Adrenal gland (tissue), 19 donors: ENCODE data around the gene OLFM4. TPM values are rescaled to one million over a fixed set of nuclear protein-coding genes. Genes with fewer than 3 reads are reported as not detected.

Experiments
- DNase-seq, 7 donors: peaks; one replicate each; pipeline ENCODE4 v3.0.0-alpha.2; 2019 to 2020
- H3K27ac ChIP-seq, 5 donors: fragments of 200-600 bp; sonication (generic) in 4 of 5; 1 replicate in 3 of 5; 2 replicates in 2 of 5; pipeline versions ENCODE4 v1.5.1 to v1.8.0; 2016 to 2020; ENCODE audit warnings: mild to moderate bottlenecking in 1 of 5
- H3K27me3 ChIP-seq: fragments of 200-600 bp; 2 replicates; pipeline ENCODE4 v1.8.0; 2021
- H3K36me3 ChIP-seq, 2 donors: fragments of 200-600 bp; replicated peaks in 1 of 2; 1 replicate in 1 of 2; 2 replicates in 1 of 2; pipeline versions ENCODE4 v1.5.1 to v1.8.0; 2018 to 2022
- H3K4me1 ChIP-seq, 2 donors: fragments of 200-600 bp; replicated peaks in 1 of 2; 1 replicate in 1 of 2; 2 replicates in 1 of 2; pipeline versions ENCODE4 v1.5.1 to v1.8.0; 2018 to 2021
- H3K4me3 ChIP-seq, 4 donors: fragments of 200-600 bp; sonication (generic) in 3 of 4; one replicate each; pipeline ENCODE4 v1.5.1; 2016 to 2018
- H3K9me3 ChIP-seq, 3 donors: fragments of 200-600 bp; sonication (generic) in 1 of 3; replicated peaks in 1 of 3; 1 replicate in 2 of 3; 2 replicates in 1 of 3; pipeline versions ENCODE4 v1.5.1 to v1.8.0; 2016 to 2021
- POLR2A ChIP-seq, 2 donors: fragments of 450-650 bp; IDR thresholded peaks; one replicate each; pipeline ENCODE4 v1.6.1; 2017; ENCODE audit warnings: antibody characterized with exemption in 2 of 2, mild to moderate bottlenecking in 2 of 2, moderate library complexity in 1 of 2
- WGBS, 4 donors: extraction: QIAGEN DNeasy Blood & Tissue Kit in 2 of 4; methylation state at CpG; one replicate each; pipeline versions ENCODE4 v1.1.5 to v1.1.7; 2013 to 2017; 5-methylcytosine and 5-hydroxymethylcytosine counted together
- intact Hi-C, 2 donors: fragments of 100-400 bp; cut with DNase I; formaldehyde crosslinking; loops; one replicate each; pipeline versions ENCODE4 v1.14.1 to v1.15.0; 2022 to 2023
- long read RNA-seq, 10 donors: library from polyadenylated mRNA in 3 of 10; unstranded in 2 of 10; stranded (forward) in 1 of 10; transcript quantifications; one replicate each; pipeline ENCODE4 v2.0.0 and lab custom pipeline, GENCODE V29; 2021 to 2026
- polyA plus RNA-seq, 3 donors: library from polyadenylated mRNA; stranded (reverse); fragments of 200-250 nt in 2 of 3; fragments of 350-450 nt in 1 of 3; fragmentation: Illumina TruSeq in 1 of 3; extraction: RNeasy Lipid Tissue Mini Kit (QIAGEN cat#74804) in 1 of 3; gene quantifications; one replicate each; pipeline ENCODE4 v1.2.3, GENCODE V29; 2013 to 2014
- total RNA-seq, 9 donors: library from RNA; depleted of rRNA in 4 of 9; stranded (reverse); fragments of >200 nt in 4 of 9; fragments of 120-200 nt in 1 of 9; fragmentation: NEBNext Ultra II Directional in 1 of 9; extraction: Animal tissue kit (Norgen Biotek cat#: 25700) in 1 of 9; gene quantifications; one replicate each; pipeline versions ENCODE4 v1.1.0 to v1.2.4, GENCODE V29; 2013 to 2023
- TF ChIP-seq, protein P1 (sequence below), 6 experiments: fragments of 450-650 bp in 4 of 6; fragments of 200-600 bp in 2 of 6; sonication (generic) in 1 of 6; IDR thresholded peaks; 1 replicate in 5 of 6; 2 replicates in 1 of 6; pipeline versions ENCODE4 v1.5.1 to v1.8.0; 2016 to 2021; ENCODE audit warnings: antibody characterized with exemption in 6 of 6, mild to moderate bottlenecking in 2 of 6, moderate library complexity in 1 of 6
- donor health status: healthy with polysubstance abuse.
- donor health status: Bipolar disorder and iron deficiency.
- donor health status: DM: yes; HTN: yes; CAD: no.
- donor health status: DM: no; HTN: no; CAD: no.
- donor health status: DM: no; HTN: no; CAD: no.
- donor health status: DM: yes; HTN: yes; CAD: no.

Gene OLFM4, protein sequence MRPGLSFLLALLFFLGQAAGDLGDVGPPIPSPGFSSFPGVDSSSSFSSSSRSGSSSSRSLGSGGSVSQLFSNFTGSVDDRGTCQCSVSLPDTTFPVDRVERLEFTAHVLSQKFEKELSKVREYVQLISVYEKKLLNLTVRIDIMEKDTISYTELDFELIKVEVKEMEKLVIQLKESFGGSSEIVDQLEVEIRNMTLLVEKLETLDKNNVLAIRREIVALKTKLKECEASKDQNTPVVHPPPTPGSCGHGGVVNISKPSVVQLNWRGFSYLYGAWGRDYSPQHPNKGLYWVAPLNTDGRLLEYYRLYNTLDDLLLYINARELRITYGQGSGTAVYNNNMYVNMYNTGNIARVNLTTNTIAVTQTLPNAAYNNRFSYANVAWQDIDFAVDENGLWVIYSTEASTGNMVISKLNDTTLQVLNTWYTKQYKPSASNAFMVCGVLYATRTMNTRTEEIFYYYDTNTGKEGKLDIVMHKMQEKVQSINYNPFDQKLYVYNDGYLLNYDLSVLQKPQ
- under 1 TPM in 5 of 9 donors, not detected in 4; 0.06 to 0.26 (median 0.19) TPM for total RNA-seq
- polyA plus RNA-seq = 1 to 10 TPM in 1 of 3 donors, under 1 TPM in 1, not detected in 1; 0.07 to 1.0 TPM
- long read RNA-seq, donor 1 = 0 reads
- long read RNA-seq, donor 2 = 0 reads
- long read RNA-seq, donor 3 = 0 reads
- long read RNA-seq, donor 4 = 0 reads
- long read RNA-seq, donor 5, partial matches to known transcripts = 0 of 1 reads
- long read RNA-seq, donor 5, other reads (novel, unspliced or antisense) = 0 of 1 reads
- long read RNA-seq, donor 6 = 0 reads
- long read RNA-seq, donor 7 = 0 reads
- long read RNA-seq, donor 8 = 0 reads
- long read RNA-seq, donor 9 = 0 reads
- long read RNA-seq, donor 10 = 0 reads

DNA sequence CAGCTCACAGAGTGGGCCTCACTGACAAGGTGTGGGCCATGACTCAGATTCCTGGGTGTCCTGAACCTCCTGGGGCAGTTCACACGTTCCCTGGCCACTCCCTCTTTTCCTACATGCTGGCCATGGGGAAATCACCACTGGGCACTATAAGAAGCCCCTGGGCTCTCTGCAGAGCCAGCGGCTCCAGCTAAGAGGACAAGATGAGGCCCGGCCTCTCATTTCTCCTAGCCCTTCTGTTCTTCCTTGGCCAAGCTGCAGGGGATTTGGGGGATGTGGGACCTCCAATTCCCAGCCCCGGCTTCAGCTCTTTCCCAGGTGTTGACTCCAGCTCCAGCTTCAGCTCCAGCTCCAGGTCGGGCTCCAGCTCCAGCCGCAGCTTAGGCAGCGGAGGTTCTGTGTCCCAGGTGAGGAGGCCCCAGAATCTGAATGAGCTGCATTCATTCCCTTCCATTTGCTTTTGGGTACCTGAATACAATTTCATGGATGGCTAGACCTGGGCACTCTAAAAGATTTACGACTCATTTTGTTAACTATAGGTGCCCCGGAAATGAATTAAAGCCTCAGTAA is at the start of gene OLFM4:
TSS of gene OLFM4 (plus strand) at position 177 of the 567 bp plus-strand sequence. CDS start at position 201, 24 bp downstream.
- intact Hi-C loops = no loop called here
- no peak within 1 kb of the TSS for H3K4me3 ChIP-seq
- 73 to 86% (median 78%) methylated on average over 9 of the region's 9 CpGs for WGBS, 4 donors

DNA sequence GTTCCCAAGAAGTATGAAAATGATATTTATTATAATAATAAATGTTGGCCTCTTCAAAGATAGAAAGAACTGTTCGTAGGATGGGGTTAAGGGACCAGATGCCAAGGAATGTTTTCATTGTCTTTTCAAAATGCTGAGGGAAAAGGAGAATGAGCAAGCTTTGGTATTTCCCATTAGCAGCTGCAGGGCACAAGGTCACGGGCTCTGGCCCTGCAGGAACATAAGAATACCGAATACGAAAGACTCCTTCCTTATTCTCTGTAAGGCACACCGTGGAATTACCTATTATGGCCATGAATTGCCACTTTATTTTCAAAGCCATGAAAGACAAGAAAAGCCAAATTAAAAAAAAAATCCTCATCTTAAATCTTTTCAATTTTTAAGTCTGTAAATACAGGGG is 49.6 kb upstream of the OLFM4 start:
- H3K27me3 ChIP-seq = no peaks in the 10 kb centered on the region
- DNase-seq = no peak
- TF ChIP-seq, protein P1, sequence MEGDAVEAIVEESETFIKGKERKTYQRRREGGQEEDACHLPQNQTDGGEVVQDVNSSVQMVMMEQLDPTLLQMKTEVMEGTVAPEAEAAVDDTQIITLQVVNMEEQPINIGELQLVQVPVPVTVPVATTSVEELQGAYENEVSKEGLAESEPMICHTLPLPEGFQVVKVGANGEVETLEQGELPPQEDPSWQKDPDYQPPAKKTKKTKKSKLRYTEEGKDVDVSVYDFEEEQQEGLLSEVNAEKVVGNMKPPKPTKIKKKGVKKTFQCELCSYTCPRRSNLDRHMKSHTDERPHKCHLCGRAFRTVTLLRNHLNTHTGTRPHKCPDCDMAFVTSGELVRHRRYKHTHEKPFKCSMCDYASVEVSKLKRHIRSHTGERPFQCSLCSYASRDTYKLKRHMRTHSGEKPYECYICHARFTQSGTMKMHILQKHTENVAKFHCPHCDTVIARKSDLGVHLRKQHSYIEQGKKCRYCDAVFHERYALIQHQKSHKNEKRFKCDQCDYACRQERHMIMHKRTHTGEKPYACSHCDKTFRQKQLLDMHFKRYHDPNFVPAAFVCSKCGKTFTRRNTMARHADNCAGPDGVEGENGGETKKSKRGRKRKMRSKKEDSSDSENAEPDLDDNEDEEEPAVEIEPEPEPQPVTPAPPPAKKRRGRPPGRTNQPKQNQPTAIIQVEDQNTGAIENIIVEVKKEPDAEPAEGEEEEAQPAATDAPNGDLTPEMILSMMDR (IDR thresholded peaks at IDR 0.05) = no peak
- TF ChIP-seq POLR2A (IDR thresholded peaks at IDR 0.05) = no peak
- no peaks in the 10 kb centered on the region for H3K4me1 ChIP-seq
- no peaks in the 10 kb centered on the region for H3K9me3 ChIP-seq
- WGBS, 4 donors = 45 to 47% (median 46%) methylated on average over 5 of the region's 5 CpGs
- H3K27ac ChIP-seq = no peak overlapping the region
- intact Hi-C loops = no loop called here
- no peak overlapping the region for H3K4me3 ChIP-seq
- no peaks in the 10 kb centered on the region for H3K36me3 ChIP-seq

More for the DNA sequence above, at the start of gene OLFM4:
- no peaks in the 10 kb centered on the region for H3K36me3 ChIP-seq
- no peaks in the 10 kb centered on the region for H3K4me1 ChIP-seq
- TF ChIP-seq, protein P1 (IDR thresholded peaks at IDR 0.05) = no peak
- TF ChIP-seq POLR2A (IDR thresholded peaks at IDR 0.05) = no peak
- no peaks in the 10 kb centered on the region for H3K9me3 ChIP-seq
- H3K27me3 ChIP-seq = no peaks in the 10 kb centered on the region
- no peak within 1 kb of the TSS for H3K27ac ChIP-seq
- no peak for DNase-seq

DNA sequence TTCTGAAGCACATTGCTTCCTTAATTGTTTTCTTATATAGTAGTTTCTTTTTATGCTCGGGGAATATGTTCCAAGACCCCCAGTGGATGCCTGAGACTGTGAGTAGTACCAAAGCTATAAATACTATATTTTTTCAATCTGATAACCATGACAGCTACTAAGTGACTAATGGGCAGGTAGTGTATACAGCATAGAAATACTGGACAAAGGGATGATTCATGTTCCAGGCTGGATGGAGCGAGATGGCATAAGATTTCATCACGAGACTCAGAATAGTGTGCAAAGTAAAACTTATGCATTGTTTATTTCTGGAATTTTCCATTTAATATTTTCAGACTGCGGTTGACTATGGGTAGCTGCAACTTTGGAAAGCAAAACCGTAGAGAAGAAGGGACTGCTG is 47.9 kb upstream of the OLFM4 start:
- Histone ChIP-seq H3K27ac (no peak overlapping the region), H3K9me3 (no peaks in the 10 kb centered on the region), H3K4me3 (no peak overlapping the region), H3K27me3 (no peaks in the 10 kb centered on the region), H3K36me3 (no peaks in the 10 kb centered on the region), H3K4me1 (no peaks in the 10 kb centered on the region)
- TF ChIP-seq POLR2A (IDR thresholded peaks at IDR 0.05) = no peak
- DNase-seq = no peak
- intact Hi-C loops = no loop called here
- 63 to 80% (median 71%) methylated on average over 5 of the region's 5 CpGs for WGBS, 4 donors

DNA sequence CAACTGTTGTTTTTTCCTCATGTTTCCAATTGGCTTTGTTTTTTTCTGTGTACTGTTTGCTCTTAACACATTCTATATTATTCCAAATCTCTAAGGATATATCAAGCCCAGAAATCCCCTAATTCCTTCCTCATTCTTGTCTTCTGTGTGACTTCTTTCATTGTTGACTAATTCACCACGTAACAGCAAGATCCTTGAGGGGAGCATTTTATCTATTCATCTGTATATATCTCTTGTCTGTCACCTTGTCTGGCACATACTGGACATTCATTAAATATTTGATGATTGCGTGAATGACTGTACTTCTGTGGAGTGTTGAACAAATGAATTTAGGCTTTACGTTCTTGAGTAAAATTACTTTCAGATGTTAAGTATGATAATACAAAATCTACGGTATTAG is 44.8 kb upstream of the OLFM4 start:
- intact Hi-C loops = no loop called here
- TF ChIP-seq POLR2A (IDR thresholded peaks at IDR 0.05) = no peak
- TF ChIP-seq, protein P1 (IDR thresholded peaks at IDR 0.05) = no peak
- Histone ChIP-seq H3K4me1 (no peaks in the 10 kb centered on the region), H3K4me3 (no peak overlapping the region), H3K36me3 (no peaks in the 10 kb centered on the region), H3K27me3 (no peaks in the 10 kb centered on the region), H3K27ac (no peak overlapping the region), H3K9me3 (no peaks in the 10 kb centered on the region)
- no peak for DNase-seq
- WGBS, 4 donors = 70 to 76% (median 75%) methylated on average over 4 of the region's 4 CpGs
